Measurements from ENCODE around the gene MEMO1.
"Not testable (repeated sequence)": the region's sequence is repeated elsewhere in the genome, so short reads cannot be mapped to it uniquely, and the experiment has no call there.

MEMO1 gene

GRCh38 chr2:31957354-31958139, 53.3 kb downstream of the MEMO1 start:
- no peak for DNase-seq (ENCODE audit: low spot score)

GRCh38 chr2:31956934-31957333, 53.9 kb downstream of the MEMO1 start:
- DNase-seq (ENCODE audit: low spot score): not testable (repeated sequence)

GRCh38 chr2:31956312-31956711, 54.5 kb downstream of the MEMO1 start:
- no peak for DNase-seq (ENCODE audit: low spot score)

- not testable (repeated sequence) for DNase-seq (ENCODE audit: low spot score)
Observed at GRCh38 chr2:31953095-31953494, 57.7 kb downstream of the MEMO1 start.

DNA sequence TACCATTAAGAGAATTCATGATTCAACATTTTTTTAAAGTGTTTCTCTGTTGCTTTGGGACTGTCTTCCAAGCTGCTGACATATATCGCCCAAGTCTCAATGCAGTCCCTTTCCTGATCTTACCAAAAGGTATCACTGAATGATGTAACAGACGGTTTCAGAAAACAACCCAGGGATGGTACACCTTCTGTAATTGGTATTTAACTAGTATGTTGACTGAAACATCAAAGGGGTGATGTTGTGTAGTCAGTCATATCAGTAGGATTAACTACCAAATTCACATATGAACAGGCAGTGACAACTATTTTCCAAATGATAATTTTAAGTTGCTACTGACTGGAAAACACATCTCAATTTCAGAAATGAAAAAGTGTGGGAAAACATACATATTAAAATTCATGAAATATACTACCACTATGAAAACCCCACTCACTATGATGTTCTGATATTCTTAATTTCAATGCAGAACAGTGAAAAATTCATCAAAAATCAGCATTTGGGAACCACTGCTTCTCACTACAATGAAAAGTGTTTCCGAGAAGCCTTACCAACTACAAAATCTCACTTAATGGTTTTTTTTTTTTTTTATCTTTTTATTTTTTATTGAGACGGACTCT, 59.8 kb downstream of the MEMO1 start:
- DNase-seq (ENCODE audit: low spot score): no peak

DNA sequence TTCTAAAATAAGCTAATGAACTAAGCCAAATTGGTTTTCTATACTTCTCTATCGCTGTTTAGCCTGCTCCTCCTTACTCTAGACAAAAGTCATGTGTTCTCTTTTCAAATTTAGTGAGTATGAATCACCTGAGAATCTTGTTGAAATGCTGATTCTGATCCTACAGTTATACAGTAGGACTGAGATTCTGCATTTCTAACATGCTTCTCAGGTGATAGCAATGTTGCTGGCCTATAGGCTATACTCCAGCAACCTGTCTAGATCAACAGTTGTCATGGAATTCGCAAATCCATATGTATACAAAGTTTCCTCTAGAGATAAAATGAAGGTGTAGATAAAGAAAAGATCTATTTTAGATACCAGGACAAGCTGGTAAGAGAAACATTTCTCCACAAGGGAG, 62.9 kb downstream of the MEMO1 start:
- no peak for DNase-seq (ENCODE audit: low spot score)

- no peak for DNase-seq (ENCODE audit: low spot score)
Observed at GRCh38 chr2:31946838-31947237, 64.0 kb downstream of the MEMO1 start.

- DNase-seq (ENCODE audit: low spot score): no peak
Observed at GRCh38 chr2:31945572-31945935, 65.3 kb downstream of the MEMO1 start.

DNA sequence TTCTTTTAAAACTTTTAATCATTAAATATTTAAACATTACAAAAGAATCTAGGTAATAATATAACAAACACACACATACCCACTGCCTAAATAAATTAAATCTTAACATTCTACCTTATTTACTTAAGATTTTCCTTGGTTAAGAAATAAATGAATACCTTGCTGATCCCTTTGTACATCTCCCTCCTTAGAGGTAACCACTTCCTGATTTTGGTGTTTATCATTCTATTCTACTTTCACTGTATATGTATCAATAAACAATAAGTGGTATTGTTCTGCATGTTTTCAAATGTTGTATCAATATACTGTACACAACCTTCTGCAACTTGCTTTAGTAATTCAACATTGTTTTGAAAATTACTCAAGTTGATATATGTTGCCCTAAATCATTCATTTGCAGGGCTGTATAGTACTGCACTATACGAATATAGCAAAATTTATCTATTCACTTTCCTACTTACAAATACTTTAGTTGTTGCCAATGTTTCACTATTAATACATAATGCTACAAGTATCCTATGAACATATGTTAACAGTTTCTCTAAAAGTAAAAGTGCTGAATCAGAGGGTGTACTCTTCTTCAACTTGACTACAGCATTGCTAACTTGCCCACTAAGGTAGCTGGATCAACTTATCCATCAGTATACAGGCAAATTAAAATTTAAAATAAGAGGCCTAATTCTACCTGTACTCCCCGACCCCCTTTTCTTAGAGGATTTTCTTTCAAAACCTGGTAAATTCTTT, 65.8 kb downstream of the MEMO1 start:
- DNase-seq (ENCODE audit: low spot score): no peak

DNA sequence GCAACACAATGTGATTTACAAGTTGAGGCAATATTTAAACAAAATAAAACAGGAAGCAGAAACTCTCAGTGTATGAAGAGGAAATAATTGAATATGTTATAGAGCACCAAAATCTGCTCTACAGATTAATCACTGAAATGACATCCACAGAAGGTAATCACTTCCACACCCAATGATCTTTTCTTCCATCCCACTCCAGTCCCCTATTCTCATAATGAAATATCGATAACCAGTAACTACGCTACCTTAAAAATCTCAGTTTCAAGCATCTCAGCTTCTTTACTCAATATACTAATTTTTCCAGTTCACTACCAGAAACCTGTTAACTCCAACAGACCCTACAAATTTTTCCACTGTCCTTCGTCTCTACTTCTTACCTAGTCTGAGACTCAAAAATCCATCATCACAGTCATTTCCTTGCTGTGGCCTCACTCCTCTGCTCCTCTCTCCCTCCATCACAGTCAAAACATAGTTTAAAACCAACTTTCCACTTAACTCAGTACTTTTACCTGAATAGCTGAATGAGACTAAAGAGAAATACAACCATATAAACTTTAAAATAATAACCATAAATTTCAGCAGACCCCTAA, 67.1 kb downstream of the MEMO1 start:
- no peak for DNase-seq (ENCODE audit: low spot score)

- DNase-seq (ENCODE audit: low spot score): no peak
Observed at GRCh38 chr2:31940920-31941319, 69.9 kb downstream of the MEMO1 start.

GRCh38 chr2:31937741-31938140, 73.1 kb downstream of the MEMO1 start:
- DNase-seq (ENCODE audit: low spot score): no peak

GRCh38 chr2:31935370-31935769, 75.4 kb downstream of the MEMO1 start:
- no peak for DNase-seq (ENCODE audit: low spot score)

DNA sequence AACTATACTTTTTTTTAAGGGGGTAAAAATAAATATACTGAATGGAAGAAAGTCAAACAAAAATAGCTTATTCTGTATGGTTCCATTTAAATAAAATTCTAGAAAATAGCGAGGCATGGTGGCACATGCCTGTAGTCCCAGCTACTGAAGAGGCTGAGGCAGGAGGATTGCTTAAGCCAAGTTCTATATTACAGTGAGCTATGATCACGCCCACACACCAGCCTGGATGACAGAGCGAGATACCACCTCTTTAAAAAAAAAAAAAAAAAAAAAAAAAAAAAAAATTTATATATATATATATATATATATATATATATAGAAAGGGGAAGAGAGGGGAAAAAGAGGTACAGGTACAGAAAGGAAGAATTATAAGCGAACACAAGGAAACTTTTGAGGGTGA, 77.7 kb downstream of the MEMO1 start:
- DNase-seq (ENCODE audit: low spot score): no peak

DNA sequence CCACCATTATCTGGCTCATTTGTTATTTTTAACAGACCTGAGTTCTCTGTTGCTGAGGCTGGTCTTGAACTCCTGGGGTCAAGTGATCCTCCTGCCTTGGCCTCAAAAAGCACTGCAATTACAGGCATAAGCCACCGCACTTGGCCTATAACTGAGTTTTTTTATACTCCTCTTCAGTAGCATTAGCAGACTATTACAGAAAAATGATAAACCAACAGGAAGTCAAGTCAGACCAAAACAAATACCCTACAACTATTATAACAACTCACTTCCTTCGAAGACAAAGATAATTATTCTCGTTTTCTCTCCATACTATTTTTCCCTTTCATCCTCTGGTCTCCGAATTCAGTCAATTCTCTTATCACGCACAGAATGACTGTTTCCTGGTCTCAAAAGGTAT, 78.2 kb downstream of the MEMO1 start:
- no peak for DNase-seq (ENCODE audit: low spot score)

DNA sequence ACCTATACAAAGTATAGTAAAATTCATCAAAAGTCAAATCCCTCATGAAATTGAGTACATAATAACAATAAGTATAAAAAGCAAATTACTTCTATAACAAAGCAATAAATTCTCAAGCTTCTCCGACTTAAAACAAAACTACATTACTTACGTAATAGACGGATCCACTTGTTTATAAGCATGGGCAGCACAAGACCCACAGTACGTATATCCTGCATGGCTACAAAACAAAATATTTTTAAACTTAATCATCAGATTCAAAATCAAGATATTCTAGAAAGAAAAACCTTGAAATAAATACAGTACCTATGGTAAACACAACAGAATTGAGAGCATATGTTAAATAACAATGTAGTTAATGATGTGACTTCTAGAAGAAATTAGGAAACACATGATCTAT, 78.9 kb downstream of the MEMO1 start:
- no peak for DNase-seq (ENCODE audit: low spot score)

- DNase-seq (ENCODE audit: low spot score): no peak
Observed at GRCh38 chr2:31925517-31925916, 85.3 kb downstream of the MEMO1 start.

- DNase-seq (ENCODE audit: low spot score): no peak
Observed at GRCh38 chr2:31923662-31924061, 87.1 kb downstream of the MEMO1 start.

DNA sequence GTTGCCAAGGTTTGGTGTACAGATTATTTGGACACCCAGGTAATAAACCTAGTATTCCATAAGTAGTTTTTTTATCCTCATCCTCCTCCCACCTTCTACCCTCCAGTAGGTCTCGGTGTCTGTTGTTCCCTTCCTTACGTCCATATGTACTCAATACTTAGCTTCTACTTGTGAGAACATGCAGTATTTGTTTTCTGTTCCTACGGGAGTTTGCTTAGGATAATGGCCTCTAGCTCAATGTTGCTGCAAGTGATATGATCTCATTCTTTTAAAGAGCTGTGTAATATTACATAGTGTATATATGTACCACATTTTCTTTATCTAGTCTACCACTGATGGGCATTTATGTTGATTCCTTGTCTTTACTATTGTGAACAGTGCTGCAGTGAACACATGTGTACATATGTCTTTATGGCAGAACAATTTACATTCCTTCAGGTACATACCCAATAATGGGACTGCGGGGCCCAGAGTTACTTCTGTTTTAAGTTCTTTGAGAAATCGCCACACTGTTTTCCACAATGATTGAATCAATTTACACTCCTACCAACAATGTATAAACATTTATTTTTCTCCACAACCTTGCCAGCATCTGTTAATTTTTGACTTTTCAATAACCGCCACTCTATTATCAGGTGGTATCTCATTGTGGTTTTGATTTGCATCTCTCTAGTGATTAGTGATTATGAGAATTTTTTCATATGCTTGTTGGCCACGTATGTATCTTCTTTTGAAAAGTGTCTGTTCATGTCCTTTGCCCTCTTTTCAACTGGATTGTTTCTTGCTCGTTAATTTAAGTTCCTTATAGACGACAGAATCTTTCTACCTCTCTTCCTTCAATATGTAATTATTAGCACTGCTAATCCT, 88.0 kb downstream of the MEMO1 start:
- DNase-seq (ENCODE audit: low spot score): no peak

DNA sequence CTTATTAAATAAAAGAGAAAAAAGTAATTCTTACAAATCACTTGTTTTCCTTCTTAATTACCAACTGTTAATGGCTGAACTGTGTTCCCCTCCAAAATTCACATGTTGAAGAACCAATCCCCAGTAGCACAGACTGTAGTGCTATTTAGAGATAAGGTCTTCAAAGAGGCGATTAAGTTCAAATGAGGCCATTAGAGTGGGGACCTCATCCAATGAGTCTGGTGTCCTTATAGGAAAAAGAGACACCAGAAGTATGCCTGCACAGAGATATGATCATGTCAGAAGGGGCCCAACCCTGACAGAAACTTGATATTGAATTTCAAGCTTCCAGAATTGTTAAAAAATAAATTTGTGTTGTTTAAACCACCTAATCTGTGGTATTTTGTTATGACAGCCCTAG, 89.8 kb downstream of the MEMO1 start:
- DNase-seq (ENCODE audit: low spot score): no peak

GRCh38 chr2:31919499-31919898, 91.3 kb downstream of the MEMO1 start:
- no peak for DNase-seq (ENCODE audit: low spot score)

DNA sequence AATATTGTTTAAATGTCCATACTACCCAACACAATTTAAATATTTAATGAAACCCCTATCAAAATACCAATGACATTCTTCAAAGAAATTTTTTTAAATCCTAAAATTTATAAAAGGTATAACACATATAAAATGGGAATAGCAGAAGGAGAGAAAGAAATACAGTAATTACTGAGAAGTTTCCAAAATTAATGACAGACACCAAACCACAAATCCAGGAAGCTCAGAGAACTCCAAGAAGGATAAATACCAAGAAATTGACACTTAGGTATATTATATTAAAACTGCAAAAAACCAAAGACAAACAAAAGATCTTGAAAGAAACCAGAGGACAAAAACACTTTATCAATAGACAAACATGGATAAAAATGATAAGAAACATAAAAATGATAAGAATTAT, 101.1 kb downstream of the MEMO1 start:
- no peak for DNase-seq (ENCODE audit: low spot score)

Measured in cerebellar cortex (tissue), 1 donor.